Hepatocyte (in vitro differentiated cells): ENCODE results near the gene TOP1. TPM values are rescaled to one million over a fixed set of nuclear protein-coding genes. Genes with fewer than 3 reads are reported as not detected.

ENCODE experiments used
- DNase-seq: peaks from one replicate; pipeline ENCODE4 v3.0.0-alpha.2; 2016; ENCODE audit warnings: low spot score
- H2AFZ ChIP-seq: fragments of 200-600 bp; sonication (generic); 2 replicates; pipeline ENCODE4 v1.6.0; 2016; ENCODE audit warnings: antibody characterized with exemption, mild to moderate bottlenecking
- H3K27ac ChIP-seq: fragments of 200-600 bp; sonication (generic); 2 replicates; pipeline ENCODE4 v1.5.1; 2016; ENCODE audit warnings: mild to moderate bottlenecking
- H3K27me3 ChIP-seq: fragments of 200-600 bp; sonication (generic); 2 replicates; pipeline ENCODE4 v1.6.1; 2016
- H3K36me3 ChIP-seq: fragments of 200-600 bp; sonication (generic); replicated peaks from 2 replicates; pipeline ENCODE4 v1.5.1; 2016; ENCODE audit warnings: low read depth; ENCODE audit not compliant: insufficient read depth
- H3K4me1 ChIP-seq: fragments of 200-600 bp; sonication (generic); 2 replicates; pipeline ENCODE4 v1.5.1; 2016; ENCODE audit warnings: mild to moderate bottlenecking, moderate library complexity; ENCODE audit not compliant: insufficient read depth
- H3K4me2 ChIP-seq: fragments of 200-600 bp; sonication (generic); 2 replicates; pipeline ENCODE4 v1.6.0; 2016
- H3K4me3 ChIP-seq: fragments of 200-600 bp; sonication (generic); 2 replicates; pipeline ENCODE4 v1.5.1; 2016; ENCODE audit warnings: mild to moderate bottlenecking
- H3K79me2 ChIP-seq: fragments of 200-600 bp; sonication (generic); 2 replicates; pipeline ENCODE4 v1.6.0; 2017; ENCODE audit warnings: mild to moderate bottlenecking
- H3K9me2 ChIP-seq: fragments of 200-600 bp; sonication (generic); replicated peaks from 2 replicates; pipeline ENCODE4 v1.6.0; 2017; ENCODE audit warnings: mild to moderate bottlenecking; ENCODE audit not compliant: insufficient read depth
- H3K9me3 ChIP-seq: fragments of 200-600 bp; sonication (generic); 2 replicates; pipeline ENCODE4 v1.5.1; 2016; ENCODE audit warnings: low read depth, mild to moderate bottlenecking
- H4K20me1 ChIP-seq: fragments of 200-600 bp; sonication (generic); 2 replicates; pipeline ENCODE4 v1.6.0; 2016; ENCODE audit warnings: mild to moderate bottlenecking; ENCODE audit not compliant: insufficient read depth, poor library complexity, severe bottlenecking
- CTCF ChIP-seq: fragments of 200-600 bp; sonication (generic); IDR thresholded peaks from 2 replicates; pipeline ENCODE4 v1.5.1; 2016; ENCODE audit warnings: antibody characterized with exemption, mild to moderate bottlenecking; ENCODE audit not compliant: poor library complexity
- EZH2 ChIP-seq: fragments of 200-600 bp; sonication (generic); IDR thresholded peaks from 2 replicates; pipeline ENCODE4 v1.6.1; 2016; ENCODE audit warnings: antibody characterized with exemption, mild to moderate bottlenecking, borderline replicate concordance
- EZH2phosphoT487 ChIP-seq: fragments of 200-600 bp; sonication (generic); IDR thresholded peaks from one replicate; pipeline ENCODE4 v1.6.1; 2018; ENCODE audit warnings: antibody characterized with exemption, mild to moderate bottlenecking, low read depth, moderate library complexity; ENCODE audit not compliant: unreplicated experiment, severe bottlenecking
- WGBS: methylation state at CpG from one replicate; pipeline ENCODE4 v1.1.6; 2016; ENCODE audit warnings: low lambda C conversion rate; ENCODE audit errors: missing lambda C conversion rate; 5-methylcytosine and 5-hydroxymethylcytosine counted together
- polyA plus RNA-seq: library from polyadenylated mRNA; unstranded; fragments of >200 nt; fragmentation: Nextera tagmentation; extraction: Ambion mirVana; gene quantifications from 2 replicates; pipeline ENCODE4 v1.2.1, GENCODE V29; 2016
- total RNA-seq: library from RNA; depleted of rRNA; stranded (reverse); fragments of >200 nt; gene quantifications from 2 replicates; pipeline ENCODE4 v1.2.3, GENCODE V29; 2014

The TOP1 gene
- total and polyA plus RNA-seq, 2 experiments from 2014 or later: 28.3 to 38.2 TPM

DNA sequence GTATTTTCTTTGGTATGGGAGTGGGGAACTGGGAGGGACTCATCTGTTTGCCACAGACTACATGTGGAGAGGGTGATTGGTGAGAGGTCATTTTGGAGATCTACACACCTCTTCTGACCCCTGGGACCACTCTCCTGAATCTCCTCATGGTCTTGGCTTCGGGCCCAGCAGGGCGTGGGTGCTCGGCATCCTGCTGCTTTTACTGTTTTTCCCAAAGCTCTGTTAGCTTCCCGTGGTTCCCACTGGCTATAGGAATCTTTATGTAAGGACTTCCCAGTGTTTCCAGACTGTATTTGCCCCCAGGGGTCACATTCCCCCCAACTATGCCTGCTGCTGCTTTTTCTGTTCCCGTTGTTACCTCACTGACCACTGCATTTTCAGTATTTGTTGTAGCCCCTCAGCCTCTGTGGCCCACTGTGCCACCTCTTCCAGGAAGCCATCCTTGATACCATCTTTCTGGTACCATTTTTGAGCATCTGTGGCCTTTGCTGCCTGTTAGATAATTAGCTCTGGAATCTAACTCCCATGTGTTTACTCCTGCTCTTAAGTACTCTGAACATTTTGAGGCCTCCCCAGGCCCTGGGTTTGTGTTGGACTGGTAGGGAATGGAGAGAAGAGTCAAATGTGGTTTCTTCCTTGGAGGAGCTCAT, 123.6 kb downstream of the TOP1 start:
- H3K4me1 ChIP-seq: peaks cover 19% of the 10 kb centered on the region
- H3K27ac ChIP-seq: no peak overlapping the region
- DNase-seq: no peak
- H4K20me1 ChIP-seq: peaks cover 95% of the 10 kb centered on the region
- TF ChIP-seq EZH2: no peak
- no peak for TF ChIP-seq CTCF
- TF ChIP-seq EZH2phosphoT487: no peak
- peaks cover 98% of the 10 kb centered on the region for H3K79me2 ChIP-seq
- H3K27me3 ChIP-seq: no peaks in the 10 kb centered on the region
- H3K9me3 ChIP-seq: no peaks in the 10 kb centered on the region
- H3K4me3 ChIP-seq: no peak overlapping the region
- whole genome bisulfite sequencing: 85% methylated on average over 5 of the region's 5 CpGs
- no peaks in the 10 kb centered on the region for H3K9me2 ChIP-seq
- H3K4me2 ChIP-seq: no peak overlapping the region
- H2AFZ ChIP-seq: no peak overlapping the region
- no peaks in the 10 kb centered on the region for H3K36me3 ChIP-seq

DNA sequence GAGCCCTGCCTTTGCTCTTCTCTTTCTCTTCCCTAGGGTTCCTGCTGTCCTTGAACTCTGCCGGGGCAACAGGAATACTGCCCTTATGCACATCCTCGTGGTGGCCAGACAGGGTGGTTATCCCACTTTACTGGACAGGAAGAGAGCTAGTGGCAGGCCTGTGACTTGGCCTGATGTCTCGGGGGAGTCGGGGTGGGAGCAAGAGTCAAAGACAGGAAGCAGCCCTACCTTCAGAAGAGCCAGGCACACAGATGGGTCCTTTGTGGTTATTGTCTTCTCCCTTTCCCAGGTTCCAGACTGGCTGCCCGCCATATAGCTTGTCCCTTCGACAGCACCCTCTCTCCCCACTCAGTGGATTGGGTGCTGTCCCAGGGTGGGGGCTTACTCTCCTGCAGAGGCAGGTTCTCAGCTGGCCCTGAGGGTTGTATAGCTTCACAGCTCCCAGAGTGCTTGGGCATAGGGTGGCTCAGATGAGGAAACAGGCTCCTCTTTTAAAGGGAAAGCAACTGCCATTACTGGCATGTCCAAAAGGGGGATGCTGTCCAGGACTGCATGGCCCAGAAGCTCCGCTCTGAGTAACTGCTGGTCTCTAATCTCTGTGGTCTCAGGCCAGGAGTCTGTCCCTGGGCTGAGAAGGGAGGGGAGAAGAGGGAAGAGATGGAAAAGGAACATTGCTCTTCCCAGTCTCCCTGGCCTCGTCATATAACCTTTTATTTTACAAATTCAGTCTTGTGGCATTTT, 126.0 kb downstream of the TOP1 start:
- H3K27me3 ChIP-seq: no peaks in the 10 kb centered on the region
- peaks cover 14% of the 10 kb centered on the region for H3K4me1 ChIP-seq
- H3K9me3 ChIP-seq: no peaks in the 10 kb centered on the region
- WGBS: 86% methylated on average over 8 of the region's 8 CpGs
- no peak for TF ChIP-seq CTCF
- no peak overlapping the region for H2AFZ ChIP-seq
- no peak for DNase-seq
- H3K27ac ChIP-seq: no peak overlapping the region
- H3K9me2 ChIP-seq: no peaks in the 10 kb centered on the region
- H3K4me3 ChIP-seq: no peak overlapping the region
- H3K79me2 ChIP-seq: peaks cover 100% of the 10 kb centered on the region
- no peak overlapping the region for H3K4me2 ChIP-seq
- H4K20me1 ChIP-seq: peaks cover 99% of the 10 kb centered on the region
- H3K36me3 ChIP-seq: no peaks in the 10 kb centered on the region

DNA sequence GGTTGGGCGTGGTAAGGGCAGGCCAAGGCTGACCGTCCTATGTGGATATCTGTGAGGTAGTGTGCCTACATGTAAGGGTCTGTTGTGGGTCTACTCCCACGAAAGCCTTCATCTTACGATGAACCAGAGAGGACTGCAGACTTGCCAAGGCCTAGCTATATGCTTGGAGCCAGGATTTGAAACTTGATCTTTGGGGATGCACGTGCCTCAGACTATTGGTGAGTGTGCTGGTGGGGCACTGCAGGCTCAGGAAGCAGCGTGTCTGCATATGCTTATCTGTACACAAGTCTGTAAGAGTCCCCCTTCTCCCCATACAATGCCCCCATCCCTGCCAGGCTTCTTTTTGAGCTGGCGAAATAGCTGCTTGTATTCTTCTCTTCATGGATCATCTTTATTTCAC, 126.6 kb downstream of the TOP1 start:
- H3K4me3 ChIP-seq: no peak overlapping the region
- peaks cover 10% of the 10 kb centered on the region for H3K4me1 ChIP-seq
- peaks cover 99% of the 10 kb centered on the region for H4K20me1 ChIP-seq
- TF ChIP-seq EZH2 (no peak), CTCF (no peak), EZH2phosphoT487 (no peak)
- no peaks in the 10 kb centered on the region for H3K9me2 ChIP-seq
- WGBS: 85% methylated on average over 7 of the region's 7 CpGs
- H3K27me3 ChIP-seq: no peaks in the 10 kb centered on the region
- H3K36me3 ChIP-seq: no peaks in the 10 kb centered on the region
- no peak overlapping the region for H3K4me2 ChIP-seq
- DNase-seq: no peak
- no peak overlapping the region for H2AFZ ChIP-seq
- peaks cover 94% of the 10 kb centered on the region for H3K79me2 ChIP-seq
- no peak overlapping the region for H3K27ac ChIP-seq
- H3K9me3 ChIP-seq: no peaks in the 10 kb centered on the region
